HG02885 (cell line): ENCODE measurements around the gene SPECC1L.
A peak's percentile ranks its signal among the peaks of the same experiment; 100 is the strongest.

Experiments
- ATAC-seq: cut with Tn5 transposase; IDR thresholded peaks from one replicate; pipeline ENCODE4 v1.9.1; 2021; ENCODE audit warnings: mild to moderate bottlenecking; ENCODE audit not compliant: unreplicated experiment, poor library complexity

Gene SPECC1L

GRCh38 chr22:24422102-24422665 lies 151.6 kb downstream of the SPECC1L start:
- ATAC-seq = no peak

DNA sequence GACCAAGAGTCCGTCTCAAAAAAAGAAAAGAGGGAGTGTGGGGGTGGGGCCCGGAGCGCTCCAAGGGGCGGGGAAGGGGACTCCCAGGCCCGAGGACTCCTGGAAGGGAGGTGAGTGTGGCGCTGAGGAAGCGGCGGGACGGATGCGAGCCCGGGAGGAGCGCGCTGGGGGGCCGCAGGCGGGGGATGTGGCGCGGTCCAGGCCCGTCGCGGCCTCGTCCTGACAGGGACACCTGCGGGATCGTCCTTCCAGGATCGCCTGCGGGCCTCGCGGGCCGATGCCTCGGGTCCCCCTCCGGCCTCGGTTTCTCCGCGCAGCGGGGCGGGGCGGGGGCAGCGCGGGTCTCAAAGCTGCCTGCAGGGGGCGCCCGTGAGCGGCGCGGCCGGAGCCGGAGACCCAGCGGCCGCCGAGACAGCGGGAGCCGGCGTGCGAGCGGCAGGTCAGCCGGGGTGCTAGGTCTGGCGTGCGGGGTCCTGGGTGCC lies 152.9 kb downstream of the SPECC1L start:
- peak; percentile 38 for ATAC-seq

GRCh38 chr22:24424001-24424900 lies 153.6 kb downstream of the SPECC1L start:
- ATAC-seq = peak; percentile 21

DNA sequence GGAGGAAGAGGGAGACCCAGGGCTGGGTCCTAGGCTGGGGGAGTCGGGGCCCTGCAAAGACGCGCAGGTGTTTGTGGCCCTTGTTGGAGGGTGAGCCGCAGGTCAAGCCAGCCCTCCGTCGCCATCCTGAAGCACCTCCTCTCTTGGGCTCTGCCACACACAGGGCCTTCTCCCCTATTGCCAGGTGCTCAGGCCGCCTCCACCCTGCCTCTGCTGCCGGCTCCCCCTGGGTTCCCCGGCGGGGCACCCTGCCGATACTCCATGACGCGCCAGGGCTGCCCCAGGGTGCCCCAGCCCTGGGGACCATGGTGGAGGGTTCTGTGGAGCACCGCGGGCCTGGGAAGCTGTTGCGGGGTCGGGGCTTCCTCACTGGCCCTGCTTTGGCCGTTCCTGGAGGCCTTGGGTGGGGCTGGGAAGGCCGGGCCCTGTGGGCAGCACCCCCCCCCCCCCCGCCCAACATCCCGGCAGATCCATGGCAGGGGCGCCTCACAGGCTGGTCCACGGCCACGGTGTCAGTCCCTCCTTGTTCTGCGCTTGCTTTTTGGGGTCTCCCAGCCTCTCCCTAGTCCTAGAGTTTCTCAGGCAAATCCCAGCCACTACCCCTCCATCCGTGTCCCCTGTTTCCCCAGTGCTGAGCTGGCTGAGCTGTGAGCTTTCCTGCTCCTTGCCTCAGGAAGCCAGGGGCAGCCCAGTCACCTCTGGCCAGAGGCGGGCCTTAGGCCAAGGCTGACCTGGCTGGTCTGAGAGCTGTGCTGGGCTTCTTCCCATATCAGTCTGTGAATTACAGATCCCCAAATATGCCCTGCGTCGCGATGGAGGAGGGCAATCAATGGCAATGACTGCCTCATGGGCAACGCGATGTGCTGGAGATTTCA lies 154.5 kb downstream of the SPECC1L start:
- no peak for ATAC-seq

- ATAC-seq = no peak
These were observed 155.8 kb downstream of the SPECC1L start for GRCh38 chr22:24426436-24426835.

- no peak for ATAC-seq
These were observed 156.3 kb downstream of the SPECC1L start for GRCh38 chr22:24426851-24427499.

DNA sequence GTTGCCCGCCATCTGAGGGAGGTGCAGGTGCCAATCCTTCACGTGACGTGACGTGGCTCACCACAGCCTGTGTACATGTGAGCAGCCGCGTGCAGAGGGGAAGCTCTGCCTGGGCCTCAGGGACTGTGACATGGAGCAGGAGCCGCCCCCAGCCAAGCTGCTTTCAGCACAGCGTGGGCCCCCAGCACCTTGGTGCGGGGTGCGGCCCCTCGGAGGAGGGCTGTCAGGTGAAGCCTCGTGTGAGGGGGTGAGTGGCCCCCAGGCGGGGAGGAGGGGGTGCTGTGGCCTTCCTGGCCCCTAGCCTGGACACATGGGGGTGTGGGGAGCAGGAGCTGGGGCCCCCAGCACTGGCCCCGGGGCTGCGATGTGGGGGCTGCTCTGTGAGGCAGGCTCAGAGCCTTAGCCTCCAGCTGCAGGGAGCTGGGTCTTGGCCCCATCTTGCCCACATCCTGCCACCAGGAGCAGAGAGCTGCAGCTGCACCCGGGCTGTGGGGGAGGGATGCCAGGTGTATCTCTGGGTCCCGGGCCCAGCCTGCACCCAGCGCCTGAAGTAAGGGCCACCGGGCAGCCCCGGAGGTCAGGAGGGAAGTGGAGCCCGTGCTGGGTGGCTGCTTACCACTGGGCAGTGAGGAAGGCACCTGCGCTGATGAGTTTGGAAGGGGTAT lies 157.0 kb downstream of the SPECC1L start, which contains the start of gene ADORA2A:
Gene ADORA2A, plus strand, starts transcription at position 100 of the 665 bp plus-strand sequence. CDS start 5,806 bp downstream, outside the sequence.
- peak; percentile 49 for ATAC-seq

DNA sequence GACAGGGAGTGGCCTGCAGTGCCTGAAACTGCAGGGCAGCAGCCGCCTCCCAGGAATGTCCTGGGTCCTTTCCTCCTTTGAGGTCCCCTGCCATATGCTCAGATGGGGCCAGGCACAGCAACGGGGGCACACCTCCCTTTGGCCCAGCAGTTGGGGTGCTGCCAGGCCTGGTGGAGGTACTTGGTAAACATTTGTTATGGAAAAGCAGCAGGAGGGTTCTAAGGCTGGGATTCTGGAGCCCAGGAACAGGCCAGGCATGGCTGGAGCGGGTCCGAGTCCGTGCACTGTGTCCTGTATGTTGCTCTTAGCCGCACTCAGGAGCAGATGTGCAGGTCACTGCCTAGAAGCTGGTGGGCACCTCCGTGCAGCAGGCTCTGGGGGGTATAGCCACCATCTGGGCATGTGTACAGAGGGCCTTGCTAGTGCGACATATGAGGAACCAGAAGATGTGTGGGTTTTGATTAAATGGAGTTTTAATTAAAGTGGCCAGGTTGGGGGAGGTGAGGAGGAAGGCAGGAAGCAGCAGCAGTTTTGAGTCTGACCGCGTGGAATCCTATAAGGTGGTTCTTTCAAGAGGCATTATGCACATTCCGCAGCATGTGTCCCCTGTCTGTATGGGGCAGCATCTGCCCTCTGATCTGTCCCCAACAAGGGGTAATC lies 158.2 kb downstream of the SPECC1L start:
- no peak for ATAC-seq

DNA sequence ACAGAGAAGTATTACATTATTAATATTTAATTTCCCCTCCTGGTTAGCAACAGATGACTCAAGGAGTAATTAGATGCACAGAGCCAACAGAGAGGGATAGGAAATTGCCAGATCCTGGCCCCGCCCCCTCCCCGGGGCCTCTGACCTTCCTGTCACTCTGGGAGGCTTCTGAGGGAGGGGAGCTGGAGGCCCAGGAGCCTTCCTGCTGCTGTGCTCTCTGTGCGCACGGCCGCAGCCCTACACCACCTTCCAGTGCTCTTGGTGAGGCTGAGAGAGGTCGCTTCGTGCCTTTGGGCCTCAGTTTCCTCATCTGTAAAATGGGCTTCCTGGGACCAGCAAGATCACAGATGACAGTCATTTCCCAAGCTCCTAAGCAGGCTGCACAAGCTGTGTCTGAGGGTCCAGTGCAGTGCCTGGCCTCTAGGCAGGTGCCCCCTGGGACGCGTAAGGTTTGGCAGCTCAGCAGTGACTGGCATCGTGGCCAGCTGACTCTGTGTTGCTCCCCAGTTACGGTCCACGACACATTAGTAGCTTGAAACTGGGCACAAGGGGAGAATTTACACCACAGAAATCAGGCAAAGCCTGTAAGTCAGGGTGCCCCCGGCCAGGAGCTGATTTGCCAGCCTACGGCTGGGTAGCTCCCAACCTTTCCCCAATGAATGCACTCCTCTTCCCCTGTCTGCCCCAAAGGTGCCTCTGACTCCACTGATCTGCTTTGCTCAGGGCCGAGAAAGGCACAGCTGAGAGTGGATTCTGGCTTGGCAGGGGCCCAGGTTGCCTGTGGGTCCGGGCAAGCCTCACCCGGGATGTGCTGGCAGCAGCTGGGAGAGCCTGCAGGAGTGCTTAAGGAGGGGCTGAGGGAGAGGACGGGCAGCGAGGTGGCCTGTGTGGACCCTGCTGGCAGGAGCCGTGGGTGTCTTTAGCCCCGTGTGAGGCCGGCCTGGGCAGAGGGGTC lies 159.1 kb downstream of the SPECC1L start:
- no peak for ATAC-seq

GRCh38 chr22:24430431-24431308 lies 160.0 kb downstream of the SPECC1L start:
- no peak for ATAC-seq

DNA sequence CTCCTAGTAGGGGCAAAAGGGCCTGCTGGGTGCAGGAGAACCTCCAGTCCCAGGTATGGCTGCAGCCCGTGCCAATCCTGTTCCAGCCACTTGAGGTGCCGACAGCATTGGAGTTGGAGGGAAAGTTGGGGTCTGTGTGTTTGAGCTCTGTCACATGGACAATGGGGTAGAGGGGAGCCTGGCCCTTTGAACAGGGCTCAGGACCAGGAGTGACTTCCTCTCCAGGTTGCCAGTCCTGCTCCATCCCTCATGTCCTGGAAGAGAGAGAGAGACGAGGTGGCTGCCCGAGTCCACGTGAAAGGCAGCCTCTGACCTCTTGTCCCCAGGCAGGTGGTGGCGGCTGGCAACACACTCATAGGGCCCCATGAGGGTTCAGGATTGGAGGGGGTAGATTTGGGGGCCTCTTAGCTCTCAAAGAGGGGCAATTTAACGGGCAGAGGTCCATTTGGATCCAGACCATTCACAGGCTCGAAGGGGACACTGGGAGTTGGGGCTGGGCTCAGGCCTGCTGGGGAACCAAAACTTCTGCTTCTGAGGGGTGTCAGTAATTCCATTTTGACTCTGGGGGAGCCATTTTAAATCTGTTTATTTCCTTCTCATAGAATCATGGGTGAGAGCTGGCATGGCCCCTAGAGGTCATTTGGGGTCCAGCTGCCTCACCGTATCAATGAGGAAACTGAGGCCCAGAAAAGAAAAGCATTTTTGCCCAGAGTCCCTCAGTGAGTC lies 160.8 kb downstream of the SPECC1L start:
- no peak for ATAC-seq

DNA sequence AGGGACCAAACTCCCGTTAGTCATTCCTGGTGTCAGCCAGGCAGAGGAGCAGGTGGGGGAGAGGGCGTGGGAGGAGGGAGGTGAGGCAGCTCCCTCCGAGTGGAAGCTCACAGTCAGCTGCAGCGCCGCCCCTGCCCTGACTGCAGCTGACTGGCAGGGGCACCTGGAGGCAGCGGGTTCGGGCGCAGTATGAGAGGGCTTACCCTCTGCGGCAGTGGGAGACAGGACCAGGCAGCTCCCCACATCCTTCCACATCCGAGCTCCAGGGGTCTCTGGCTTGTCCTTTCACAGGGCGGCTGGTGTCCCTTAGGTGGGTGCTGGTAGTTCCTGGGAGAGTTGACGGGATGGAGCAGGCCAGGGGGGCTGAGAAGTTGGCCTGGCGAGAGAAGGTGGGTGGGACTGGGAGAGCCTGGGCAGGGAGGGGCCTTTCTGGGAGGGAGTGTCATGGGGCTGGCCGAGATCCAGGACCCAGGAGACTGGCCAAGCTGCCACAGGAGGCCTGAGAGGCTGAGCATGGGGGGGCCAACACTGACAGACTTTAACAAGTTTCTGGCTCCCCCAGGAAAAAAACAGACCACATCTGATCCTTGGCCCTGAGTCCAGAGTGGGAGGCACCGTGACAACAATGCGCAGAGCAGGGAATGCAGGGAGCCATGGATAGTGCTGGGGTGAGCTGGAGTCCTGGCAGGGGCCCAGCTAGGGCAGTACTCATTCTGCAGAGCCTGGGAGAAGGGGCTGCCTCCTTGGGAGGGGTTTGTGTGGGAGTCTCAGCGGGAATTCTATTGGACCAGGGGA lies 161.6 kb downstream of the SPECC1L start:
- ATAC-seq = no peak

DNA sequence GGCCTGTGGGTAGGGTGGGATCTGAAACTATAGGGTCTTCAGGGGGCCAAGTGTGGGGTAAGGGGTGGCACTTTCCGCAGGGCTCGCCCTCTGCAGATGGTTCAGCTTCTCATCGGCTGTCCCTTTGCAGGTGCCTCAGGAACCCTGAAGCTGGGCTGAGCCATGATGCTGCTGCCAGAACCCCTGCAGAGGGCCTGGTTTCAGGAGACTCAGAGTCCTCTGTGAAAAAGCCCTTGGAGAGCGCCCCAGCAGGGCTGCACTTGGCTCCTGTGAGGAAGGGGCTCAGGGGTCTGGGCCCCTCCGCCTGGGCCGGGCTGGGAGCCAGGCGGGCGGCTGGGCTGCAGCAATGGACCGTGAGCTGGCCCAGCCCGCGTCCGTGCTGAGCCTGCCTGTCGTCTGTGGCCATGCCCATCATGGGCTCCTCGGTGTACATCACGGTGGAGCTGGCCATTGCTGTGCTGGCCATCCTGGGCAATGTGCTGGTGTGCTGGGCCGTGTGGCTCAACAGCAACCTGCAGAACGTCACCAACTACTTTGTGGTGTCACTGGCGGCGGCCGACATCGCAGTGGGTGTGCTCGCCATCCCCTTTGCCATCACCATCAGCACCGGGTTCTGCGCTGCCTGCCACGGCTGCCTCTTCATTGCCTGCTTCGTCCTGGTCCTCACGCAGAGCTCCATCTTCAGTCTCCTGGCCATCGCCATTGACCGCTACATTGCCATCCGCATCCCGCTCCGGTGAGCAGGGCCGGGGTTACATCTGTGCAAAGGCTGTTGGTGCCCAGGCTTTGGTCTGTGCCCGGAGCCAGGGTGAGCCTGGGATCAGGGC lies 162.6 kb downstream of the SPECC1L start:
- no peak for ATAC-seq

- peak; percentile 73 for ATAC-seq
These were observed 163.3 kb downstream of the SPECC1L start for GRCh38 chr22:24433828-24434470.
